Muscle layer of colon (tissue), 2 donors: Measurements from ENCODE around the gene CARD18.
"Not testable (repeated sequence)": the region's sequence is repeated elsewhere in the genome, so short reads cannot be mapped to it uniquely, and the experiment has no call there.

Experiments used
- H3K27ac ChIP-seq: one replicate; pipeline ENCODE4 v1.7.0; 2013; ENCODE audit warnings: low read depth, mild to moderate bottlenecking, low read length, moderate library complexity
- H3K27me3 ChIP-seq, 2 donors: one replicate each; pipeline ENCODE4 v1.7.0; 2013; ENCODE audit warnings: low read length in 2 of 2, mild to moderate bottlenecking in 2 of 2; ENCODE audit not compliant: insufficient read depth in 2 of 2, control insufficient read depth in 1 of 2
- H3K36me3 ChIP-seq: one replicate; pipeline ENCODE4 v1.7.0; 2013; ENCODE audit warnings: mild to moderate bottlenecking, low read length; ENCODE audit not compliant: insufficient read depth
- H3K4me1 ChIP-seq: one replicate; pipeline ENCODE4 v1.7.0; 2013; ENCODE audit warnings: mild to moderate bottlenecking, low read length; ENCODE audit not compliant: insufficient read depth
- H3K4me3 ChIP-seq, 2 donors: one replicate each; pipeline ENCODE4 v1.7.0; 2013; ENCODE audit warnings: low read length in 2 of 2, low read depth in 1 of 2, mild to moderate bottlenecking in 1 of 2, moderate library complexity in 1 of 2
- H3K9ac ChIP-seq: one replicate; pipeline ENCODE4 v1.7.0; 2013; ENCODE audit warnings: low read length
- H3K9me3 ChIP-seq: one replicate; pipeline ENCODE4 v1.7.0; 2013; ENCODE audit warnings: mild to moderate bottlenecking, low read length
- donor health status: abdominal sarcoma.
- donor health status: Adenocarcinoma of cecum.

CARD18 gene

GRCh38 chr11:105104292-105104691 is 35.3 kb downstream of the CARD18 start:
- Histone ChIP-seq H3K4me3 (no peak overlapping the region), H3K9ac (no peak overlapping the region), H3K9me3 (no peaks in the 10 kb centered on the region), H3K4me1 (no peaks in the 10 kb centered on the region), H3K36me3 (no peaks in the 10 kb centered on the region), H3K27me3 (no peaks in the 10 kb centered on the region), H3K27ac (no peak overlapping the region)

GRCh38 chr11:105103336-105103735 is 36.2 kb downstream of the CARD18 start:
- no peak overlapping the region for H3K27ac ChIP-seq
- H3K4me1 ChIP-seq: no peaks in the 10 kb centered on the region
- H3K4me3 ChIP-seq: no peak overlapping the region
- no peak overlapping the region for H3K9ac ChIP-seq
- H3K36me3 ChIP-seq: no peaks in the 10 kb centered on the region
- no peaks in the 10 kb centered on the region for H3K9me3 ChIP-seq
- H3K27me3 ChIP-seq: no peaks in the 10 kb centered on the region

- H3K36me3 ChIP-seq, H3K27me3 ChIP-seq, H3K9ac ChIP-seq, H3K9me3 ChIP-seq, H3K4me1 ChIP-seq, H3K27ac ChIP-seq, H3K4me3 ChIP-seq: not testable (repeated sequence)
Measured at GRCh38 chr11:105102079-105102581, 37.4 kb downstream of the CARD18 start.

GRCh38 chr11:105100981-105101630 is 38.5 kb downstream of the CARD18 start:
- Histone ChIP-seq H3K27me3 (no peaks in the 10 kb centered on the region), H3K4me1 (no peaks in the 10 kb centered on the region), H3K4me3 (no peak overlapping the region), H3K36me3 (no peaks in the 10 kb centered on the region), H3K27ac (no peak overlapping the region), H3K9me3 (no peaks in the 10 kb centered on the region), H3K9ac (no peak overlapping the region)

GRCh38 chr11:105100206-105100605 is 39.4 kb downstream of the CARD18 start:
- Histone ChIP-seq H3K4me3 (no peak overlapping the region), H3K9me3 (no peaks in the 10 kb centered on the region), H3K36me3 (no peaks in the 10 kb centered on the region), H3K27me3 (no peaks in the 10 kb centered on the region), H3K9ac (no peak overlapping the region), H3K4me1 (no peaks in the 10 kb centered on the region), H3K27ac (no peak overlapping the region)

- not testable (repeated sequence) for H3K27me3 ChIP-seq, H3K9me3 ChIP-seq, H3K4me3 ChIP-seq, H3K36me3 ChIP-seq, H3K4me1 ChIP-seq, H3K9ac ChIP-seq, H3K27ac ChIP-seq
Measured at GRCh38 chr11:105099594-105099993, 40.0 kb downstream of the CARD18 start.

GRCh38 chr11:105092256-105093239 is 47.0 kb downstream of the CARD18 start:
- Histone ChIP-seq H3K9ac (no peak overlapping the region), H3K9me3 (no peaks in the 10 kb centered on the region), H3K4me3 (no peak overlapping the region), H3K27ac (no peak overlapping the region), H3K36me3 (no peaks in the 10 kb centered on the region), H3K4me1 (no peaks in the 10 kb centered on the region), H3K27me3 (no peaks in the 10 kb centered on the region)
